GM10847 (cell line): ENCODE results near the gene SELENOF.
A peak's percentile ranks its signal among the peaks of the same experiment; 100 is the strongest.

Experiments used
- POLR2A ChIP-seq: IDR thresholded peaks from 2 replicates; pipeline ENCODE4 v1.6.1; 2011; ENCODE audit not compliant: insufficient read length; ENCODE audit errors: extremely low read depth

Gene SELENOF

GRCh38 chr1:86933051-86933450 lies 19.1 kb upstream of the SELENOF start:
- no peak for TF ChIP-seq POLR2A

GRCh38 chr1:86928819-86929218 lies 14.9 kb upstream of the SELENOF start:
- no peak for TF ChIP-seq POLR2A

- TF ChIP-seq POLR2A, result no peak
These were observed 13.0 kb upstream of the SELENOF start for GRCh38 chr1:86926883-86927282.

GRCh38 chr1:86925742-86926141 lies 11.8 kb upstream of the SELENOF start:
- TF ChIP-seq POLR2A, result no peak

- TF ChIP-seq POLR2A, result no peak
These were observed 10.5 kb upstream of the SELENOF start for GRCh38 chr1:86924324-86924960.

GRCh38 chr1:86922445-86922844 lies 8.5 kb upstream of the SELENOF start:
- no peak for TF ChIP-seq POLR2A

- no peak for TF ChIP-seq POLR2A
These were observed 2.8 kb upstream of the SELENOF start for GRCh38 chr1:86916752-86917151.

GRCh38 chr1:86915737-86916235 lies 1.9 kb upstream of the SELENOF start:
- TF ChIP-seq POLR2A, result no peak

- no peak for TF ChIP-seq POLR2A
These were observed 1.2 kb upstream of the SELENOF start for GRCh38 chr1:86914998-86915736.

GRCh38 chr1:86914601-86914997 lies 673 bp upstream of the SELENOF start, which contains the start of gene HS2ST1:
HS2ST1 (plus strand) TSS chr1:86914635.
- TF ChIP-seq POLR2A, result peak; percentile 74

GRCh38 chr1:86913399-86913895 lies 479 bp downstream of the SELENOF start:
- TF ChIP-seq POLR2A, result no peak

GRCh38 chr1:86912281-86912900 lies 1.5 kb downstream of the SELENOF start:
- TF ChIP-seq POLR2A, result no peak

- TF ChIP-seq POLR2A, result no peak
These were observed 7.5 kb downstream of the SELENOF start for GRCh38 chr1:86906419-86906818.

GRCh38 chr1:86905875-86906274 lies 8.1 kb downstream of the SELENOF start:
- no peak for TF ChIP-seq POLR2A

GRCh38 chr1:86888327-86888726 lies 25.6 kb downstream of the SELENOF start:
- TF ChIP-seq POLR2A, result no peak
